GM12875 (cell line): ENCODE data around the gene ARL5B.

ENCODE experiments used
- H3K4me3 ChIP-seq: one replicate; pipeline ENCODE4 v1.5.1; 2011; ENCODE audit warnings: low read depth, low read length, control low read depth
- CTCF ChIP-seq: IDR thresholded peaks from 2 replicates; pipeline ENCODE4 v1.5.1; 2011; ENCODE audit warnings: low read depth, mild to moderate bottlenecking, control low read depth, inconsistent platforms, low read length, moderate library complexity, borderline replicate concordance; ENCODE audit not compliant: insufficient read depth

Gene ARL5B

GRCh38 chr10:18680754-18681153 lies 21.5 kb downstream of the ARL5B start:
- H3K4me3 ChIP-seq = no peak overlapping the region
- no peak for TF ChIP-seq CTCF

- TF ChIP-seq CTCF = no peak
Measured at GRCh38 chr10:18681366-18681765, 22.1 kb downstream of the ARL5B start.

GRCh38 chr10:18681971-18682411 lies 22.8 kb downstream of the ARL5B start:
- H3K4me3 ChIP-seq = no peak overlapping the region
- TF ChIP-seq CTCF = no peak

More at GRCh38 chr10:18681366-18681765, 22.1 kb downstream of the ARL5B start:
- H3K4me3 ChIP-seq = no peak overlapping the region

GRCh38 chr10:18683427-18683826 lies 24.2 kb downstream of the ARL5B start:
- TF ChIP-seq CTCF = no peak
- H3K4me3 ChIP-seq = no peak overlapping the region

- TF ChIP-seq CTCF = no peak
- H3K4me3 ChIP-seq = no peak overlapping the region
Measured at GRCh38 chr10:18684416-18684815, 25.2 kb downstream of the ARL5B start.

GRCh38 chr10:18684953-18685352 lies 25.7 kb downstream of the ARL5B start:
- no peak for TF ChIP-seq CTCF
- H3K4me3 ChIP-seq = no peak overlapping the region

GRCh38 chr10:18685555-18685954 lies 26.3 kb downstream of the ARL5B start:
- no peak for TF ChIP-seq CTCF
- H3K4me3 ChIP-seq = no peak overlapping the region
